GM18951 (cell line): Measurements from ENCODE around the gene TJP3.

Experiments
- POLR2A ChIP-seq: IDR thresholded peaks from 4 replicates; pipeline ENCODE4 v1.6.1; 2011; ENCODE audit warnings: mild to moderate bottlenecking; ENCODE audit not compliant: insufficient read length, insufficient read depth; ENCODE audit errors: extremely low read depth
- in situ Hi-C: fragments of 300-500 bp; cut with MboI; formaldehyde crosslinking; loops from one replicate; pipeline ENCODE4 v1.12.0; 2022; ENCODE audit warnings: low sequenced_read_pairs, mixed read lengths, inconsistent platforms; ENCODE audit not compliant: unreplicated experiment

Gene TJP3

DNA sequence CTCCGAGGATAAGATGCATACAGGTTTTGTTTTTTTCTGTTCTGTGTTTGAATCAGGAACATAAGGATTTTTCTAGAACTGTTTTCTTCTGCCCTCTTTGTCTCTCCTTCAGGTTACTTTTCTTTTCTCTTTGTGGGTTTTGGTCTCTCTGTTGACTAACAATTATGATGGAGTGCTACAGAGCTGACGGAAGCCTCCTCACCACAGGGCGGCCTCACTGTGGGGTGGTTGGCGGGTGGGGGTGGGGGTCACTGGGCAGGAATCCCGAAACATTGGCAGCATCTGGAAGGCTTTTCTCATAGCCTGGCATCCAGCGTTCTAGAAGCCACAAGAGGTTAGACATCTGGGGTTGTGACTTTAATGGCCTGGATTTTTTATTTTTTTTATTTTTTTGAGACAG lies 90.0 kb downstream of the TJP3 start:
- no peak for TF ChIP-seq POLR2A
- in situ Hi-C loops: no loop called here
